K562 (cell line): ENCODE data around the gene CPB1. TPM values are rescaled to one million over a fixed set of nuclear protein-coding genes. Genes with fewer than 3 reads are reported as not detected.

ENCODE experiments used
- ATAC-seq: fragments of 200-7000 bp; cut with Tn5 transposase; 3 replicates; pipeline ENCODE4 v1.9.1; 2020; ENCODE audit warnings: moderate library complexity
- BruUV-seq: library from RNA; stranded (reverse); fragments of 400-500 nt; replicated peaks from 2 replicates; lab custom pipeline; 2021; lab: Mats Ljungman, UMichigan
- CTCF ChIA-PET: fragments of 300-600 bp; formaldehyde crosslinking; extraction: SDS; loops from one replicate; lab custom pipeline; 2021; ENCODE audit warnings: low intra/inter-chr PET ratio; lab: Yijun Ruan, JAX
- POLR2A ChIA-PET: fragments of 300-600, 350-650 bp; sonication (Branson Sonifier 250); formaldehyde crosslinking; extraction: SDS; loops from one replicate; lab custom pipeline; 2021; ENCODE audit warnings: antibody characterized with exemption, inconsistent platforms; lab: Yijun Ruan, JAX
- DNase-seq, 4 experiments: peaks; one replicate each; pipeline versions ENCODE4 v3.0.0 to v3.0.0-alpha.2; 2011 to 2018; ENCODE audit warnings: low spot score in 3 of 4, mixed read lengths in 3 of 4; ENCODE audit errors: extremely low read depth in 1 of 4
- FAIRE-seq: peaks from 2 replicates; lab custom pipeline; 2011; peaks lifted over from hg19 to GRCh38; lab: Jason Lieb, UNC
- H2AFZ ChIP-seq: 2 replicates; pipeline ENCODE4 v1.6.0; 2011; ENCODE audit warnings: low read depth, low read length, control low read depth, inconsistent platforms
- H3K27ac ChIP-seq: fragments of 200-600 bp; 3 replicates; pipeline ENCODE4 v1.8.0; 2011; ENCODE audit warnings: low read depth, mild to moderate bottlenecking, control low read depth, inconsistent platforms, low read length, moderate library complexity, mixed read lengths; ENCODE audit errors: extremely low read depth
- H3K27me3 ChIP-seq, 2 experiments: fragments of 300-600 bp in 1 of 2; 2 replicates in 1 of 2; 3 replicates in 1 of 2; pipeline versions ENCODE4 v1.6.0 to v1.8.0; 2011; ENCODE audit warnings: inconsistent platforms in 2 of 2, low read length in 2 of 2, mild to moderate bottlenecking in 1 of 2, mixed read lengths in 1 of 2, moderate library complexity in 1 of 2; ENCODE audit not compliant: control insufficient read depth in 2 of 2, insufficient read depth in 2 of 2
- H3K36me3 ChIP-seq: fragments of 300-600 bp; 3 replicates; pipeline ENCODE4 v1.8.0; 2011; ENCODE audit warnings: mild to moderate bottlenecking, low read length, inconsistent platforms; ENCODE audit not compliant: control insufficient read depth, insufficient read depth
- H3K4me1 ChIP-seq, 2 experiments: fragments of 200-600 bp in 1 of 2; replicated peaks in 1 of 2; 2 replicates in 1 of 2; 3 replicates in 1 of 2; pipeline versions ENCODE4 v1.5.1 to v1.8.0; 2011; ENCODE audit warnings: inconsistent platforms in 2 of 2, low read length in 2 of 2, mild to moderate bottlenecking in 1 of 2, mixed read lengths in 1 of 2, moderate library complexity in 1 of 2; ENCODE audit not compliant: control insufficient read depth in 2 of 2, insufficient read depth in 2 of 2
- H3K4me2 ChIP-seq: 2 replicates; pipeline ENCODE4 v1.6.1; 2011; ENCODE audit warnings: low read length, control low read depth, inconsistent platforms, mixed read lengths; ENCODE audit not compliant: insufficient read depth
- H3K4me3 ChIP-seq: fragments of 200-600 bp; sonication (generic), shearing (Covaris generic); 2 replicates; pipeline ENCODE4 v1.5.1; 2016; ENCODE audit warnings: control low read depth, inconsistent platforms
- H3K79me2 ChIP-seq: fragments of 200-600 bp; 3 replicates; pipeline ENCODE4 v1.8.0; 2011; ENCODE audit warnings: low read length, inconsistent platforms; ENCODE audit not compliant: control insufficient read depth, insufficient read depth
- H3K9ac ChIP-seq, 2 experiments: 2 replicates each; pipeline versions ENCODE4 v1.6.0 to v1.6.1; 2011; ENCODE audit warnings: low read depth in 2 of 2, low read length in 2 of 2, control low read depth in 1 of 2, inconsistent platforms in 1 of 2, mild to moderate bottlenecking in 1 of 2, mixed read lengths in 1 of 2; ENCODE audit not compliant: insufficient read depth in 1 of 2
- H3K9me1 ChIP-seq: one replicate; pipeline ENCODE4 v1.6.0; 2011; ENCODE audit warnings: inconsistent platforms, mild to moderate bottlenecking, low read length, moderate library complexity; ENCODE audit not compliant: control insufficient read depth, insufficient read depth
- H3K9me3 ChIP-seq: replicated peaks from 2 replicates; pipeline ENCODE4 v1.5.1; 2011; ENCODE audit warnings: low read depth, low read length, inconsistent platforms; ENCODE audit not compliant: control insufficient read depth, insufficient read depth
- H4K20me1 ChIP-seq: replicated peaks from 2 replicates; pipeline ENCODE4 v1.6.1; 2011; ENCODE audit warnings: low read length, inconsistent platforms, mixed read lengths; ENCODE audit not compliant: control insufficient read depth, insufficient read depth
- CHCHD3 ChIP-seq: fragments of 250-450 bp; sonication (Bioruptor Pico); IDR thresholded peaks from 2 replicates; pipeline ENCODE4 v2.1.2; 2022; ENCODE audit warnings: mild to moderate bottlenecking
- HDAC2 ChIP-seq: fragments of 450-650 bp; IDR thresholded peaks from 2 replicates; pipeline ENCODE4 v1.6.1; 2016; ENCODE audit warnings: mild to moderate bottlenecking
- VEZF1 ChIP-seq: fragments of 200-800 bp; sonication (Bioruptor generic); IDR thresholded peaks from 2 replicates; pipeline ENCODE4 v1.6.1; 2017; ENCODE audit warnings: missing genetic modification characterization, missing compliant biosample characterization
- ZNF347 ChIP-seq: fragments of 450-650 bp; formaldehyde crosslinking; IDR thresholded peaks from 2 replicates; pipeline ENCODE4 v1.4.0; 2020; ENCODE audit warnings: low read depth, mild to moderate bottlenecking, moderate library complexity
- WGBS: fragments of 100-300 bp; shearing (Covaris generic); methylation state at CpG from one replicate; pipeline ENCODE4 v1.1.6; 2016; ENCODE audit warnings: low coverage, mixed read lengths; ENCODE audit not compliant: insufficient coverage; ENCODE audit errors: missing lambda C conversion rate; 5-methylcytosine and 5-hydroxymethylcytosine counted together
- in situ Hi-C: fragments of 300-500 bp; cut with MboI; formaldehyde crosslinking; loops from 4 replicates; pipeline ENCODE4 v1.15.0; 2018; ENCODE audit warnings: inconsistent platforms, mixed read lengths
- intact Hi-C: fragments of 100-400 bp; cut with micrococcal nuclease; formaldehyde crosslinking; loops from 2 replicates; pipeline ENCODE4 v1.14.2; 2022
- polyA plus RNA-seq, 8 experiments: library from polyadenylated mRNA; depleted of rRNA in 4 of 8; stranded (reverse) in 5 of 8; unstranded in 3 of 8; fragments of >200 nt; fragmentation: Nextera tagmentation in 2 of 8; fragmentation: Illumina TruSeq in 1 of 8; extraction: Ambion mirVana in 2 of 8; extraction: Trizol in 1 of 8; gene quantifications; 2 replicates each; pipeline versions ENCODE4 v1.2.1 to v1.2.3, GENCODE V29; 2011 to 2014; ENCODE audit warnings: inconsistent platforms in 1 of 8, missing spikeins in 1 of 8
- total RNA-seq, 7 experiments: library from RNA; depleted of rRNA in 6 of 7; stranded (reverse); fragments of >200 nt in 6 of 7; fragmentation: Illumina TruSeq in 2 of 7; extraction: Trizol in 2 of 7; gene quantifications; 2 replicates each; pipeline versions ENCODE4 v1.2.1 to v1.2.3, GENCODE V29; 2011 to 2021; ENCODE audit warnings: low replicate concordance in 1 of 7

The CPB1 gene
- total and polyA plus RNA-seq, 9 of the 15 experiments (the other 6 are each of a cell fraction or from before 2014, with no cell fraction given) = 3.7 TPM; not detected in 8

- Histone ChIP-seq H3K9me1 (no peaks in the 10 kb centered on the region), H3K27ac (no peak overlapping the region), H2AFZ (no peak overlapping the region), H4K20me1 (no peaks in the 10 kb centered on the region), H3K4me1 (no peaks in the 10 kb centered on the region), H3K36me3 (no peaks in the 10 kb centered on the region), H3K4me2 (no peak overlapping the region), H3K79me2 (no peaks in the 10 kb centered on the region), H3K9ac (no peak overlapping the region), H3K4me3 (no peak overlapping the region), H3K27me3 (no peaks in the 10 kb centered on the region), H3K9me3 (no peaks in the 10 kb centered on the region)
- TF ChIP-seq ZNF347 (CRISPR knock-in tag) = no peak
- TF ChIP-seq CHCHD3 (CRISPR knock-in tag) = no peak
- TF ChIP-seq HDAC2 = no peak
- no peak for DNase-seq
- ATAC-seq = no peak
- FAIRE-seq = no peak
- in situ Hi-C loops = no loop called here
- no TSS peak for BruUV-seq
- 2% methylated on average over 4 of the region's 4 CpGs for WGBS
- ChIA-PET POLR2A (no interaction called here), CTCF (no interaction called here)
- intact Hi-C loops = no loop called here
Measured at GRCh38 chr3:148882288-148882687, 54.7 kb downstream of the CPB1 start.

GRCh38 chr3:148883163-148883562 is 55.6 kb downstream of the CPB1 start:
- H3K27me3 ChIP-seq = no peaks in the 10 kb centered on the region
- H3K4me3 ChIP-seq = no peak overlapping the region
- FAIRE-seq (no peak), ATAC-seq (no peak), DNase-seq (no peak)
- H3K36me3 ChIP-seq = no peaks in the 10 kb centered on the region
- no peaks in the 10 kb centered on the region for H3K4me1 ChIP-seq
- H2AFZ ChIP-seq = no peak overlapping the region
- WGBS = 0% methylated on average over 1 of the region's 1 CpG
- intact Hi-C loops = no loop called here
- BruUV-seq = no TSS peak
- in situ Hi-C loops = no loop called here
- ChIA-PET CTCF (no interaction called here), POLR2A (no interaction called here)
- H3K9me1 ChIP-seq = no peaks in the 10 kb centered on the region
- H4K20me1 ChIP-seq = no peaks in the 10 kb centered on the region
- H3K9ac ChIP-seq = no peak overlapping the region
- H3K79me2 ChIP-seq = no peaks in the 10 kb centered on the region
- H3K27ac ChIP-seq = no peak overlapping the region
- H3K9me3 ChIP-seq = no peaks in the 10 kb centered on the region
- TF ChIP-seq VEZF1 (CRISPR knock-in tag) = no peak
- H3K4me2 ChIP-seq = no peak overlapping the region
